Femur (tissue), 1 donor: ENCODE data around the gene FGF22.
"Not testable (repeated sequence)": the region's sequence is repeated elsewhere in the genome, so short reads cannot be mapped to it uniquely, and the experiment has no call there.

Experiments
- DNase-seq: peaks from one replicate; pipeline ENCODE4 v3.0.0-alpha.2; 2017

FGF22 gene

GRCh38 chr19:639253-640160, at the start of gene FGF22:
Gene FGF22 (plus strand): TSS chr19:639879. CDS start chr19:639926, 47 bp downstream.
- peak; percentile 94 for DNase-seq

- DNase-seq: no peak
These were observed 49.3 kb upstream of the FGF22 start for GRCh38 chr19:590396-590745.

GRCh38 chr19:590750-591098, 49.0 kb upstream of the FGF22 start:
- DNase-seq: no peak

GRCh38 chr19:591099-591958, 48.4 kb upstream of the FGF22 start:
- no peak for DNase-seq

GRCh38 chr19:592101-592500, 47.6 kb upstream of the FGF22 start:
- no peak for DNase-seq

- DNase-seq: no peak
These were observed 46.6 kb upstream of the FGF22 start for GRCh38 chr19:593055-593454.

GRCh38 chr19:593505-593904, 46.2 kb upstream of the FGF22 start:
- DNase-seq: no peak

GRCh38 chr19:594265-594870, 45.3 kb upstream of the FGF22 start:
- no peak for DNase-seq

GRCh38 chr19:595326-596262, 44.1 kb upstream of the FGF22 start:
- no peak for DNase-seq

GRCh38 chr19:596263-596655, 43.4 kb upstream of the FGF22 start:
- no peak for DNase-seq

GRCh38 chr19:597406-598315, 42.0 kb upstream of the FGF22 start:
- no peak for DNase-seq

GRCh38 chr19:601310-601709, 38.4 kb upstream of the FGF22 start:
- no peak for DNase-seq

GRCh38 chr19:601790-602189, 37.9 kb upstream of the FGF22 start:
- no peak for DNase-seq

GRCh38 chr19:602391-603301, 37.0 kb upstream of the FGF22 start:
- DNase-seq: no peak

- DNase-seq: not testable (repeated sequence)
These were observed 36.4 kb upstream of the FGF22 start for GRCh38 chr19:603302-603639.

- not testable (repeated sequence) for DNase-seq
These were observed 35.9 kb upstream of the FGF22 start for GRCh38 chr19:603779-604178.

- no peak for DNase-seq
These were observed 35.3 kb upstream of the FGF22 start for GRCh38 chr19:604355-604754.

GRCh38 chr19:605061-605971, 34.4 kb upstream of the FGF22 start:
- DNase-seq: not testable (repeated sequence)
